GM10847 (cell line): ENCODE data around the gene REXO1.

Source experiments
- POLR2A ChIP-seq: IDR thresholded peaks from 2 replicates; pipeline ENCODE4 v1.6.1; 2011; ENCODE audit not compliant: insufficient read length; ENCODE audit errors: extremely low read depth

The REXO1 gene

GRCh38 chr19:1828279-1829238, 19.7 kb downstream of the REXO1 start:
- TF ChIP-seq POLR2A, result no peak

- no peak for TF ChIP-seq POLR2A
Observed at GRCh38 chr19:1827566-1828278, 20.6 kb downstream of the REXO1 start.

GRCh38 chr19:1826557-1827521, 21.4 kb downstream of the REXO1 start:
- TF ChIP-seq POLR2A, result no peak

GRCh38 chr19:1825909-1826556, 22.2 kb downstream of the REXO1 start:
- TF ChIP-seq POLR2A, result no peak

GRCh38 chr19:1824252-1824622, 24.0 kb downstream of the REXO1 start:
- no peak for TF ChIP-seq POLR2A

- TF ChIP-seq POLR2A, result no peak
Observed at GRCh38 chr19:1823539-1824251, 24.6 kb downstream of the REXO1 start.

GRCh38 chr19:1823020-1823419, 25.3 kb downstream of the REXO1 start:
- TF ChIP-seq POLR2A, result no peak

- TF ChIP-seq POLR2A, result no peak
Observed at GRCh38 chr19:1822210-1822609, 26.1 kb downstream of the REXO1 start.

GRCh38 chr19:1819341-1820255, 28.7 kb downstream of the REXO1 start:
- TF ChIP-seq POLR2A, result no peak

- no peak for TF ChIP-seq POLR2A
Observed at GRCh38 chr19:1818549-1819195, 29.6 kb downstream of the REXO1 start.

GRCh38 chr19:1817553-1818179, 30.6 kb downstream of the REXO1 start:
- TF ChIP-seq POLR2A, result no peak

- no peak for TF ChIP-seq POLR2A
Observed at GRCh38 chr19:1816530-1817298, 31.6 kb downstream of the REXO1 start.
